LNCaP clone FGC (cell line): ENCODE measurements around the gene COL18A1.
A peak's percentile ranks its signal among the peaks of the same experiment; 100 is the strongest.

ENCODE experiments used
- DNase-seq: peaks from one replicate; pipeline ENCODE4 v3.0.0-alpha.2; 2011; ENCODE audit warnings: low read depth
- H3K4me3 ChIP-seq: 2 replicates; pipeline ENCODE4 v1.5.1; 2011; ENCODE audit warnings: mild to moderate bottlenecking, low read depth, low read length, control low read depth
- CTCF ChIP-seq: IDR thresholded peaks from 2 replicates; pipeline ENCODE4 v1.5.1; 2012; ENCODE audit warnings: mild to moderate bottlenecking; ENCODE audit not compliant: control insufficient read depth, insufficient read depth; ENCODE audit errors: extremely low read depth

The COL18A1 gene

GRCh38 chr21:45511007-45511406, 106.0 kb downstream of the COL18A1 start:
- TF ChIP-seq CTCF, result no peak
- DNase-seq, result no peak
- H3K4me3 ChIP-seq, result no peak overlapping the region

GRCh38 chr21:45511661-45512431, 106.9 kb downstream of the COL18A1 start:
- no peak for DNase-seq
- TF ChIP-seq CTCF, result no peak
- H3K4me3 ChIP-seq, result no peak overlapping the region

GRCh38 chr21:45512626-45513002, 107.6 kb downstream of the COL18A1 start:
- no peak for TF ChIP-seq CTCF
- 0 out of 2 replicates have a peak overlapping the region, but pooled peaks have one; percentile 8 for H3K4me3 ChIP-seq
- DNase-seq, result no peak

GRCh38 chr21:45513003-45513717, 108.2 kb downstream of the COL18A1 start:
- peak; percentile 91 for DNase-seq
- no peak for TF ChIP-seq CTCF
- H3K4me3 ChIP-seq, result peak overlapping the region; percentile 41

- H3K4me3 ChIP-seq, result peak overlapping the region; percentile 41
- no peak for DNase-seq
- TF ChIP-seq CTCF, result no peak
Measured at GRCh38 chr21:45513741-45514310, 108.9 kb downstream of the COL18A1 start.

GRCh38 chr21:45514311-45515021, 109.5 kb downstream of the COL18A1 start:
- no peak for TF ChIP-seq CTCF
- H3K4me3 ChIP-seq, result peak overlapping the region; percentile 41

More at GRCh38 chr21:45514311-45515021, 109.5 kb downstream of the COL18A1 start:
- no peak for DNase-seq
